HT-29 (cell line): ENCODE measurements around the gene CEACAM1. TPM values are rescaled to one million over a fixed set of nuclear protein-coding genes. Genes with fewer than 3 reads are reported as not detected.
"Not testable (repeated sequence)": the region's sequence is repeated elsewhere in the genome, so short reads cannot be mapped to it uniquely, and the experiment has no call there.

ENCODE experiments used
- DNase-seq: peaks from one replicate; pipeline ENCODE4 v3.0.0-alpha.2; 2015; ENCODE audit warnings: low spot score
- total RNA-seq: library from RNA; depleted of rRNA; stranded (reverse); fragments of >200 nt; shearing (Covaris generic); gene quantifications from 2 replicates; pipeline ENCODE4 v1.2.3, GENCODE V29; 2014; rRNA removed

Gene CEACAM1
- 29.4 and 39.6 TPM in 2 replicates for total RNA-seq

GRCh38 chr19:42528354-42529247 is at the start of gene CEACAM1:
Gene CEACAM1, minus strand, starts transcription at chr19:42528481. Its CDS starts 107 bp downstream, at chr19:42528374.
- peak; percentile 95 for DNase-seq

DNA sequence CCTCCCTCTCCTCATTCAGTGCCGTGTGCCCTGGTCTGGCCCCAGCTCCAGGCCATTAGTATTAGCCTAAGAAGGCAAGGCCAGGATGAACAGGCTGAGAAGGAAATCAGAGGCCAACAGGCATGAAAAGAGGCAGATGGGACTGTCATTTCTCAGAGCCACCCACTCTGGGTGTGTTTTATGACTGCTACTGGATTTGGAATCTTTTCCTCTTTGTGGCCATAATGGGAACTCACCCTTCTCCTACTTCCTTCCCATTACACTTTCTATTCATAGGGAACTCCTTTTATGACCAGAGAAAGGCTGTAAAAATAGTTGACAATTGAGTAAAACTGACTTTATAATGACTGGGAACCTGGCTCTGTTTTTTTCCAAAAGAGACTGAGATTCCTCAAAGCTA is 48.7 kb upstream of the CEACAM1 start:
- DNase-seq: peak; percentile 30

DNA sequence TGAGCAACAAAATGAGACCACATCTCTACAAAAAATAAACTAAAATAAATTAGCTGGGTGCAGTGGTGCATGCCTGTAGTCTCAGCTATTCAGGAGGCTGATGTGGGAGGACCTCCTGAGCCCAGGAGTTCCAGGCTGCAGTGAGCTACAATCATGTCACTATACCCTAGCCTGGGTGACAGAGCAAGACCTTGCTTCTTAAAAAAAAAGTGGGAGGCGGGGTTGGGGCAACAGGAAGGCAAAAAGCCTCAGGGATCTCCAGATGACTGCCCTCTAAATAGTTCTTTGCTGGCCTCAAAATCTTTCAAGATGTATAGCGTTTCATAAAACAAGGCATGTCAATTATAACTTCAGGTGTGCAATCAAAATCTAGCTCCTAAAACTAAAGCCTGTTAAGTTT is 48.0 kb upstream of the CEACAM1 start:
- no peak for DNase-seq

- no peak for DNase-seq
These were observed 45.4 kb upstream of the CEACAM1 start for GRCh38 chr19:42573642-42574041.

- DNase-seq: no peak
These were observed 42.8 kb upstream of the CEACAM1 start for GRCh38 chr19:42571116-42571515.

GRCh38 chr19:42569193-42569592 is 40.9 kb upstream of the CEACAM1 start:
- DNase-seq: no peak

- no peak for DNase-seq
These were observed 39.7 kb upstream of the CEACAM1 start for GRCh38 chr19:42568006-42568405.

- DNase-seq: no peak
These were observed 39.3 kb upstream of the CEACAM1 start for GRCh38 chr19:42567567-42567966.

DNA sequence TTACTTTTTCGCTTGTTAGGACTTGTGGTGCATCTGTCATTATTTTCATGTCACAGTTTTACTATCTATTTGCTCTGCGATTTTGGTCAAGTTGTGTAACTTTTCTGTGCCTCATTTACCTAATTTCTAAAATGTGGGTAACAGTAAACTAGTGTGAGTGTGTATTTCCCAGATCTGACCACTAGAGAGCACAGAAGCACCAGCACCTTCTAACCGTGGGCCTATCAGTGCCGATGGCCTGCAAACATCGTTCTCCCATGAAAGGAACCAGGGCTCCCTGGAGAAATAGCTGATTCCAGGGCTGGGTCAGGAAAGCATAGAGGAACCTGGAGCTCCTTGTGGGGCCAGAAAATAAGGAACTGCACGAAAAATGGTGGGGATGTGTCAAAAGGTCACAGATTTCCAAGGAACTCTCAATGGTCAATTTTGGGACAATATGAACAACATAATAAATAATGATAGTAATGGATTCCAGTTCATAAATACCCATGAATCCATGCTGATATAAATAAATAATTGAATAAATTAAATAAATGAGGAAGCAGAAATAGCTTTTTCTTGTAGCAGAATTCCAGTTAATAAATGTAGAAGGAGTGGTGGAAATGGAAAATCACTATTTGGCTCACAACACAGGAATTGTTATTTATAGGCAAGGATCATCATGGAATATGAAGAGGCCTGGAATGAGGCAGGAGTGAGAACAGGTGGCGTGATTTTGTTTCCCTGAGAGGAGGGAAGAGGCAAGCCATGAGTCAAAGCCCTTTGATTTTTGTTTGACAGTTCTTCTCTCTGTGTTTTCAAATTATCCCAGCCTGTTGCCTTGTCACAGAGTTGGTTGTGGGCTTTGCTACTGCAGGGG is 35.3 kb upstream of the CEACAM1 start:
- peak; percentile 78 for DNase-seq

DNA sequence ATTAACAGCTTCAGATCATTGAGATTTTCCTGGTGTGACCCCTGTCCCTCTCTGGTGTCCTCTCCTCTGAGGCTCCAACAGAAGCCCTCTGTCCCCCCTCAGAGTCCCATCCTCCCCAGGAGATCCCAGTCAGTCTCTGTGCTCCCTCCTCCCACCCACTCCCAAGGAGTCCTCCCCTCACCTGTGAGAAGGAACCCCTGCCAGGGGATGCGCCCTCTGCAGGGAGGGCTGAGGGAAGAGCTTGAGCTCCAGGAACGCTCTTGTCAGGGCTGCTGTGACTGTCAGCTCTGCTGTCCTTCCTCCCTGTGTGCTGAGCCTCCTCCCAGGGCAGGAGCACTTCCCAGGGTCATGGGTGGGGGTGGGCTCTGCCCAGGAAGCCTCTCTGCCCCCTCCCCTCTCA is 33.2 kb upstream of the CEACAM1 start:
- DNase-seq: no peak

DNA sequence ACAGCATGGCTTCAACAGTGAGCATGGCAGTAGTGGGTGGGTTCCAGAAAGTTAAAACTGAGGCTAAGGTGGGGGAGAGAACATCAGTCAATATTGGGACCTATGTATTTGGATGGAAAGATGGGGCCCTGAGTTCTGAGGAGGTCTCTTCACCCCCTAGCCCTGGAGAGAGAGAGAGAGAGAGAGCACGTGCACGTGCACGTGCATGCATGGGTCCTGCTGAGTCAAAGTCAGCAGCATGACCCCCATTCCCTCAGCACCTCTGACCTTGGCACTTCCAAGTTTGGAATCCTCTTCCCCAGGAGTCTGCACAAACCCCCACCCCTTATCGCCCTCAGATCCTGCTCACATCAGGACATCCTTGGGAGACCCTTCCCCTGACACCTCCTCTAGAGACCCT is 32.5 kb upstream of the CEACAM1 start:
- no peak for DNase-seq

- no peak for DNase-seq
These were observed 30.3 kb upstream of the CEACAM1 start for GRCh38 chr19:42558450-42559150.

- DNase-seq: not testable (repeated sequence)
These were observed 29.1 kb upstream of the CEACAM1 start for GRCh38 chr19:42557386-42557871.

DNA sequence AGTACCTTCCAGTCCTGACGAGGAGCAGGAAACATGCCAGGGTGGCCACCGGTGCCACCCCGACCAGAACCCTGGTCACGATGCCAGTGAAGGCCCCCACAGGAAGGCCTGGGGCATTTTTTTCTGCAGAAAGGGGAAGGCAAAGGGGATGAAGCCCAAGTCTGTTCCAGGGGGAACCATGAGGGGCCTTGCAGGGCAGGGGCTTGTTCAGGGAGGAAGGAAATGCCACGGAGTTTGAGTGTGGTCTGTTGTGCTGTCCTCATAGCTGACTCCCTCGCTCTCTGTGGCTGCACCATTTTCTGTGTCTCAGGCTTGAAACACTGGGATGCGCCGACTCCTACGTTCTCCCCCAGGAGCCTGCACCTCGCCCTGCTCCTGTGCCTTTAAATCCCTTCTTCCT is 27.5 kb upstream of the CEACAM1 start:
- DNase-seq: no peak

- no peak for DNase-seq
These were observed 27.0 kb upstream of the CEACAM1 start for GRCh38 chr19:42555317-42555716.

GRCh38 chr19:42554046-42554575 is 25.8 kb upstream of the CEACAM1 start:
- no peak for DNase-seq

GRCh38 chr19:42553292-42554045 is 25.2 kb upstream of the CEACAM1 start:
- DNase-seq: no peak

- DNase-seq: no peak
These were observed 24.1 kb upstream of the CEACAM1 start for GRCh38 chr19:42552086-42553065.

GRCh38 chr19:42550521-42550920 is 22.2 kb upstream of the CEACAM1 start:
- not testable (repeated sequence) for DNase-seq
